IMR-90 (cell line): ENCODE data around the gene CRYGS. TPM values are rescaled to one million over a fixed set of nuclear protein-coding genes. Genes with fewer than 3 reads are reported as not detected.

Experiments used
- ATAC-seq: fragments of 200-7000 bp; cut with Tn5 transposase; 2 replicates; pipeline ENCODE4 v1.9.1; 2020; ENCODE audit warnings: low read depth, mild to moderate bottlenecking, moderate library complexity
- BruUV-seq: library from RNA; stranded (reverse); fragments of 400-500 nt; replicated peaks from 2 replicates; lab custom pipeline; 2021; lab: Mats Ljungman, UMichigan
- CTCF ChIA-PET: fragments of 300-600 bp; formaldehyde crosslinking; extraction: SDS; loops from one replicate; lab custom pipeline; 2021; ENCODE audit warnings: antibody characterized with exemption; lab: Yijun Ruan, JAX
- POLR2A ChIA-PET: fragments of 300-600 bp; sonication (Branson Sonifier 250); formaldehyde crosslinking; loops from one replicate; lab custom pipeline; 2022; ENCODE audit warnings: antibody characterized with exemption; ENCODE audit not compliant: unreplicated experiment; lab: Charles Lee
- DNase-seq: peaks from one replicate; pipeline ENCODE4 v3.0.0; 2013
- H2AFZ ChIP-seq: replicated peaks from 2 replicates; pipeline ENCODE3; 2013; ENCODE audit warnings: low read length, mild to moderate bottlenecking; ENCODE audit not compliant: poor library complexity
- H2AK5ac ChIP-seq: 2 replicates; pipeline ENCODE4 v1.6.1; 2013; ENCODE audit warnings: low read depth, low read length, inconsistent platforms
- H2AK9ac ChIP-seq: replicated peaks from 2 replicates; pipeline ENCODE3; 2013; ENCODE audit warnings: mild to moderate bottlenecking, low read depth, low read length, moderate library complexity; ENCODE audit not compliant: poor library complexity
- H2BK120ac ChIP-seq: 2 replicates; pipeline ENCODE4 v1.6.1; 2013; ENCODE audit warnings: low read depth, low read length, inconsistent platforms
- H2BK15ac ChIP-seq: 3 replicates; pipeline ENCODE4 v1.6.1; 2013; ENCODE audit warnings: low read depth, low read length, inconsistent platforms
- H2BK20ac ChIP-seq: 2 replicates; pipeline ENCODE4 v1.6.1; 2013; ENCODE audit warnings: low read depth, mild to moderate bottlenecking, inconsistent platforms, low read length, moderate library complexity
- H2BK5ac ChIP-seq: 2 replicates; pipeline ENCODE4 v1.6.1; 2013; ENCODE audit warnings: mild to moderate bottlenecking, low read depth, low read length, inconsistent platforms; ENCODE audit not compliant: poor library complexity, severe bottlenecking
- H3K14ac ChIP-seq: replicated peaks from 2 replicates; pipeline ENCODE4 v1.6.1; 2013; ENCODE audit warnings: low read depth, low read length, inconsistent platforms
- H3K18ac ChIP-seq: 2 replicates; pipeline ENCODE4 v1.6.1; 2013; ENCODE audit warnings: low read depth, low read length, control low read depth
- H3K23ac ChIP-seq: 2 replicates; pipeline ENCODE4 v1.6.1; 2013; ENCODE audit warnings: low read depth, low read length, inconsistent platforms
- H3K27ac ChIP-seq: 2 replicates; pipeline ENCODE4 v1.5.1; 2013; ENCODE audit warnings: mild to moderate bottlenecking, control low read depth, low read length; ENCODE audit not compliant: insufficient read depth
- H3K27me3 ChIP-seq: 2 replicates; pipeline ENCODE4 v1.6.1; 2013; ENCODE audit warnings: low read length; ENCODE audit not compliant: control insufficient read depth, insufficient read depth
- H3K36me3 ChIP-seq: 2 replicates; pipeline ENCODE4 v1.6.1; 2013; ENCODE audit warnings: low read length, mixed read lengths; ENCODE audit not compliant: control insufficient read depth, insufficient read depth
- H3K4ac ChIP-seq: 2 replicates; pipeline ENCODE4 v1.6.1; 2013; ENCODE audit warnings: low read depth, low read length, inconsistent platforms
- H3K4me1 ChIP-seq: 2 replicates; pipeline ENCODE4 v1.6.1; 2013; ENCODE audit warnings: low read length, mixed read lengths; ENCODE audit not compliant: control insufficient read depth, insufficient read depth
- H3K4me2 ChIP-seq: 2 replicates; pipeline ENCODE4 v1.6.1; 2013; ENCODE audit warnings: low read depth, mild to moderate bottlenecking, control low read depth, low read length, moderate library complexity
- H3K4me3 ChIP-seq: 2 replicates; pipeline ENCODE4 v1.5.1; 2013; ENCODE audit warnings: low read depth, mild to moderate bottlenecking, control low read depth, low read length, moderate library complexity; ENCODE audit not compliant: insufficient read depth
- H3K56ac ChIP-seq: 2 replicates; pipeline ENCODE4 v1.6.1; 2013; ENCODE audit warnings: low read length, inconsistent platforms; ENCODE audit not compliant: insufficient read depth; ENCODE audit errors: extremely low read depth
- H3K79me1 ChIP-seq, 2 experiments: 2 replicates each; pipeline ENCODE4 v1.6.1; 2013; ENCODE audit warnings: low read length in 2 of 2, inconsistent platforms in 1 of 2, low read depth in 1 of 2
- H3K9ac ChIP-seq: 2 replicates; pipeline ENCODE4 v1.6.1; 2013; ENCODE audit warnings: low read depth, low read length, control low read depth
- H3K9me1 ChIP-seq: 2 replicates; pipeline ENCODE4 v1.6.1; 2013; ENCODE audit warnings: low read length, inconsistent platforms; ENCODE audit not compliant: insufficient read depth
- H3K9me3 ChIP-seq: 2 replicates; pipeline ENCODE4 v1.6.1; 2013; ENCODE audit warnings: low read length; ENCODE audit not compliant: control insufficient read depth, insufficient read depth
- H4K20me1 ChIP-seq: 2 replicates; pipeline ENCODE4 v1.6.1; 2013; ENCODE audit warnings: low read length, inconsistent platforms; ENCODE audit not compliant: insufficient read depth
- H4K5ac ChIP-seq: 2 replicates; pipeline ENCODE4 v1.6.1; 2013; ENCODE audit warnings: mild to moderate bottlenecking, low read depth, low read length, control low read depth
- H4K8ac ChIP-seq, 2 experiments: 2 replicates each; pipeline ENCODE4 v1.6.1; 2013; ENCODE audit warnings: low read depth in 2 of 2, low read length in 2 of 2, control low read depth in 1 of 2, inconsistent platforms in 1 of 2
- H4K91ac ChIP-seq: 2 replicates; pipeline ENCODE4 v1.6.1; 2013; ENCODE audit warnings: low read depth, low read length, inconsistent platforms; ENCODE audit not compliant: insufficient read depth
- BHLHE40 ChIP-seq: fragments of 150-350 bp; IDR thresholded peaks from 2 replicates; pipeline ENCODE4 v1.6.1; 2016; ENCODE audit warnings: mild to moderate bottlenecking, low read depth, low read length
- CHD1 ChIP-seq: IDR thresholded peaks from 2 replicates; pipeline ENCODE4 v1.6.1; 2012; ENCODE audit warnings: low read depth, low read length, improper control_type of control experiment
- FOS ChIP-seq: fragments of 150-350 bp; IDR thresholded peaks from 2 replicates; pipeline ENCODE4 v1.6.1; 2016; ENCODE audit warnings: low read depth, low read length
- MAFK ChIP-seq: IDR thresholded peaks from 2 replicates; pipeline ENCODE4 v1.6.1; 2012; ENCODE audit warnings: low read depth, low read length, improper control_type of control experiment
- MAZ ChIP-seq: IDR thresholded peaks from 2 replicates; pipeline ENCODE4 v1.6.1; 2012; ENCODE audit warnings: low read depth, mild to moderate bottlenecking, low read length, improper control_type of control experiment, moderate library complexity, borderline replicate concordance
- MXI1 ChIP-seq: IDR thresholded peaks from 2 replicates; pipeline ENCODE4 v1.6.1; 2012; ENCODE audit warnings: low read depth, mild to moderate bottlenecking, low read length, moderate library complexity, borderline replicate concordance
- NFE2L2 ChIP-seq: fragments of 150-350 bp; IDR thresholded peaks from 2 replicates; pipeline ENCODE4 v1.6.1; 2016; ENCODE audit warnings: low read depth, mild to moderate bottlenecking, low read length
- POLR2A ChIP-seq: IDR thresholded peaks from 2 replicates; pipeline ENCODE4 v1.6.1; 2012; ENCODE audit warnings: mild to moderate bottlenecking, low read depth, low read length
- RCOR1 ChIP-seq: IDR thresholded peaks from 2 replicates; pipeline ENCODE4 v1.6.1; 2012; ENCODE audit warnings: mild to moderate bottlenecking, low read length, improper control_type of control experiment; ENCODE audit not compliant: insufficient replicate concordance
- SMC3 ChIP-seq: fragments of 150-350 bp; IDR thresholded peaks from 2 replicates; pipeline ENCODE4 v1.6.1; 2016; ENCODE audit warnings: low read depth, mild to moderate bottlenecking, antibody characterized with exemption, low read length, moderate library complexity
- WGBS, 2 experiments: methylation state at CpG; one replicate each; pipeline versions ENCODE4 v1.1.5 to v1.1.7; 2013; ENCODE audit warnings: missing lambda C conversion rate in 2 of 2; ENCODE audit not compliant: insufficient read length in 1 of 2; ENCODE audit errors: extremely low coverage in 2 of 2; 5-methylcytosine and 5-hydroxymethylcytosine counted together
- dilution Hi-C: fragments of 300-500 bp; cut with HindIII; formaldehyde crosslinking; loops from one replicate; pipeline ENCODE4 v1.14.3; 2018; ENCODE audit warnings: low sequenced_read_pairs; ENCODE audit not compliant: unreplicated experiment
- in situ Hi-C: fragments of 300-500 bp; cut with MboI; formaldehyde crosslinking; loops from 3 replicates; pipeline ENCODE4 v1.14.3; 2019; ENCODE audit warnings: low sequenced_read_pairs, inconsistent platforms, mixed read lengths
- intact Hi-C: fragments of 100-400 bp; cut with micrococcal nuclease; formaldehyde crosslinking; loops from 2 replicates; pipeline ENCODE4 v1.10.0; 2022
- polyA plus RNA-seq, 3 experiments: library from polyadenylated mRNA; depleted of rRNA; stranded (reverse); fragments of >200 nt; gene quantifications; 2 replicates each; pipeline ENCODE4 v1.2.3, GENCODE V29; 2012; ENCODE audit warnings: low replicate concordance in 1 of 3
- total RNA-seq: library from RNA; depleted of rRNA; stranded (reverse); fragments of >200 nt; gene quantifications from 2 replicates; pipeline ENCODE4 v1.2.3, GENCODE V29; 2012
- TF ChIP-seq, protein P1 (sequence below): conservative IDR thresholded peaks from 2 replicates; pipeline ENCODE4 v1.5.1; 2012; ENCODE audit warnings: mild to moderate bottlenecking, low read depth, low read length, improper control_type of control experiment
- TF ChIP-seq, protein P2 (sequence below): fragments of 150-350 bp; IDR thresholded peaks from 2 replicates; pipeline ENCODE4 v1.6.1; 2017; ENCODE audit warnings: mild to moderate bottlenecking, antibody characterized with exemption, low read length, low read depth
- TF ChIP-seq, protein P3 (sequence below): fragments of 150-350 bp; IDR thresholded peaks from 2 replicates; pipeline ENCODE4 v1.6.1; 2016; ENCODE audit warnings: low read depth, mild to moderate bottlenecking, low read length, moderate library complexity, borderline replicate concordance

CRYGS gene
- total and polyA plus RNA-seq, 2 of the 4 experiments (the other 2 are of a cell fraction), result 0.36 to 2.1 TPM

DNA sequence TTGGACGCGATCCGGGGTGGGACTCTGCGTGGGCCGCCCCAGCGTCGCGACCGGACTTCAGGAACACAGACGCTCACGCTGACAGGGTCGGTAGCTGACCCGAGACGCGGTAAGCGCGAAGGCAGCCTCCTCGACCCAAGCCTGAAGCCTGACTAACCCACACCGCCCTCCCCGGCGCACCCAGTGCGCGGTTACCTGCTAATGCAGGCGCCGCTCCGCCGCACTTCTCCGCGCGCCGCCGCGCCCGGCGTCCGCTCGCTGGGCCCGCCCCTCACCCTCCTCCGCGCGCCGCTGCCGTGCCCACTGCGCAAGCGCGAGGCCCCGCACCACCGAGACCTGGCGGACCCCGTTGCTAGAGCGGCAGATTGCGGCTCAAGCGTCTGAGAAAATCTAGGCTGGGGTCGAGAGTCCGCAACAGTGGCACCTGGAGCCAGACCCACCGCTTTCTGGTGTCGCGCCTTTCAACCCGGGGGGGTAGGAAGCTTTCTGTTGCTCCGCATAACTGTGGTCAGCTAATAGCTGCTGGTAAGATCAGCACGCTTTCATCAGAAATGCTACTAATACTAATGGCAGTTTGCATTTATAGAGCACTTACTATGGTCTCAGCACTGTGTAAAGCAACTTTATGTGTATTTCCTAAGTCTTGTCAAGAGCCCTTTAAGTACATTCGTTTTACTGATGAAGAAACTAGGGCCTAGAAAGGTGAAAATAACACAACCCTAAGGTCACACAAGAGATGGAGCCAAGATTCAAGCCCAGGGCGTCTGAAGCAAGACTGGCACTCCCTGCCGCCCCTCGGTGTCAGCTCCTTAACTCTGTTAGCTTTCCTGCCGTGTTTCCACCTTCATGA, 23.1 kb upstream of the CRYGS start, which contains the start of gene TBCCD1:
Gene TBCCD1 (minus strand): TSS at position 268 of the 850 bp plus-strand sequence. CDS start 3,010 bp downstream, outside the sequence.
- H3K14ac ChIP-seq, result peak within 1 kb of the TSS; percentile 71
- H2BK120ac ChIP-seq, result peak within 1 kb of the TSS; percentile 53; the same call in 1 of the 2 replicates
- intact Hi-C loops (loop anchor here (1.0 to 5.0 kb wide), 2 partner anchors 254 to 460 kb away; partner anchors contain the start of gene ETV5), in situ Hi-C loops (no loop called here), dilution Hi-C loops (no loop called here)
- H3K4ac ChIP-seq, result peak within 1 kb of the TSS; percentile 76
- ChIA-PET CTCF (interaction anchor here (1.4 kb wide), 1 partner anchor 42 kb away, joined by 3 read pairs; no protein-coding TSS in a partner anchor), POLR2A (no interaction called here)
- peaks cover 19 to 36% of the 10 kb centered on the region in 2 experiments for H3K79me1 ChIP-seq
- H3K9me3 ChIP-seq, result no peaks in the 10 kb centered on the region
- peak within 1 kb of the TSS; percentile 87 for H4K91ac ChIP-seq
- H2AK5ac ChIP-seq, result no peak within 1 kb of the TSS
- no peaks in the 10 kb centered on the region for H3K27me3 ChIP-seq
- no TSS peak for BruUV-seq
- peak within 1 kb of the TSS; percentile 94 for H3K4me2 ChIP-seq
- H3K56ac ChIP-seq, result peak within 1 kb of the TSS; percentile 87
- H4K20me1 ChIP-seq, result no peaks in the 10 kb centered on the region
- ATAC-seq (peak; percentile 73), DNase-seq (peak; percentile 83)
- peak within 1 kb of the TSS; percentile 90 for H2AK9ac ChIP-seq
- H2BK15ac ChIP-seq, result no peak within 1 kb of the TSS; the same call in 2 of the 3 replicates
- peak within 1 kb of the TSS; percentile 88 for H3K9ac ChIP-seq
- H3K4me1 ChIP-seq, result peaks cover 6% of the 10 kb centered on the region; the same call in 1 of the 2 replicates
- H3K4me3 ChIP-seq, result peak within 1 kb of the TSS; percentile 87
- 1% methylated on average over 28 of the region's 66 CpGs; no CpG with 5 or more reads in 1 of the 2 experiments for WGBS, 2 experiments
- no peaks in the 10 kb centered on the region; the same call in 1 of the 2 replicates for H3K36me3 ChIP-seq
- peak within 1 kb of the TSS; percentile 97 for H2AFZ ChIP-seq
- no peak within 1 kb of the TSS for H2BK20ac ChIP-seq
- peak within 1 kb of the TSS; percentile 50 for H2BK5ac ChIP-seq
- peak within 1 kb of the TSS; percentile 64 for H4K5ac ChIP-seq
- H3K27ac ChIP-seq, result peak within 1 kb of the TSS; percentile 75
- H3K23ac ChIP-seq, result peak within 1 kb of the TSS; percentile 97
- 0 out of 2 replicates have a peak, but pooled peaks cover 2% of the 10 kb centered on the region for H3K9me1 ChIP-seq
- H4K8ac ChIP-seq, result peak within 1 kb of the TSS; percentile 98 to 99
- H3K18ac ChIP-seq, result peak within 1 kb of the TSS; percentile 22
- TF ChIP-seq, protein P1, sequence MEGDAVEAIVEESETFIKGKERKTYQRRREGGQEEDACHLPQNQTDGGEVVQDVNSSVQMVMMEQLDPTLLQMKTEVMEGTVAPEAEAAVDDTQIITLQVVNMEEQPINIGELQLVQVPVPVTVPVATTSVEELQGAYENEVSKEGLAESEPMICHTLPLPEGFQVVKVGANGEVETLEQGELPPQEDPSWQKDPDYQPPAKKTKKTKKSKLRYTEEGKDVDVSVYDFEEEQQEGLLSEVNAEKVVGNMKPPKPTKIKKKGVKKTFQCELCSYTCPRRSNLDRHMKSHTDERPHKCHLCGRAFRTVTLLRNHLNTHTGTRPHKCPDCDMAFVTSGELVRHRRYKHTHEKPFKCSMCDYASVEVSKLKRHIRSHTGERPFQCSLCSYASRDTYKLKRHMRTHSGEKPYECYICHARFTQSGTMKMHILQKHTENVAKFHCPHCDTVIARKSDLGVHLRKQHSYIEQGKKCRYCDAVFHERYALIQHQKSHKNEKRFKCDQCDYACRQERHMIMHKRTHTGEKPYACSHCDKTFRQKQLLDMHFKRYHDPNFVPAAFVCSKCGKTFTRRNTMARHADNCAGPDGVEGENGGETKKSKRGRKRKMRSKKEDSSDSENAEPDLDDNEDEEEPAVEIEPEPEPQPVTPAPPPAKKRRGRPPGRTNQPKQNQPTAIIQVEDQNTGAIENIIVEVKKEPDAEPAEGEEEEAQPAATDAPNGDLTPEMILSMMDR, result no peak
- TF ChIP-seq CHD1 (no peak), POLR2A (peak; percentile 71; the same call in 1 of the 2 replicates), RCOR1 (no peak), MAZ (no peak; the same call in 1 of the 2 replicates), FOS (no peak), BHLHE40 (0 out of 2 replicates have a peak, but pooled peaks have one; percentile 23), NFE2L2 (no peak), MAFK (no peak), MXI1 (peak; percentile 79), SMC3 (no peak)
- TF ChIP-seq, protein P2, sequence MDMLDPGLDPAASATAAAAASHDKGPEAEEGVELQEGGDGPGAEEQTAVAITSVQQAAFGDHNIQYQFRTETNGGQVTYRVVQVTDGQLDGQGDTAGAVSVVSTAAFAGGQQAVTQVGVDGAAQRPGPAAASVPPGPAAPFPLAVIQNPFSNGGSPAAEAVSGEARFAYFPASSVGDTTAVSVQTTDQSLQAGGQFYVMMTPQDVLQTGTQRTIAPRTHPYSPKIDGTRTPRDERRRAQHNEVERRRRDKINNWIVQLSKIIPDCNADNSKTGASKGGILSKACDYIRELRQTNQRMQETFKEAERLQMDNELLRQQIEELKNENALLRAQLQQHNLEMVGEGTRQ, result no peak
- TF ChIP-seq, protein P3, sequence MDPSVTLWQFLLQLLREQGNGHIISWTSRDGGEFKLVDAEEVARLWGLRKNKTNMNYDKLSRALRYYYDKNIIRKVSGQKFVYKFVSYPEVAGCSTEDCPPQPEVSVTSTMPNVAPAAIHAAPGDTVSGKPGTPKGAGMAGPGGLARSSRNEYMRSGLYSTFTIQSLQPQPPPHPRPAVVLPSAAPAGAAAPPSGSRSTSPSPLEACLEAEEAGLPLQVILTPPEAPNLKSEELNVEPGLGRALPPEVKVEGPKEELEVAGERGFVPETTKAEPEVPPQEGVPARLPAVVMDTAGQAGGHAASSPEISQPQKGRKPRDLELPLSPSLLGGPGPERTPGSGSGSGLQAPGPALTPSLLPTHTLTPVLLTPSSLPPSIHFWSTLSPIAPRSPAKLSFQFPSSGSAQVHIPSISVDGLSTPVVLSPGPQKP, result no peak
